DMS53 treated with DMSO at 0.1 percent for 48 hours (cell line): ENCODE results near the gene TEX2.
"Not testable (repeated sequence)": the region's sequence is repeated elsewhere in the genome, so short reads cannot be mapped to it uniquely, and the experiment has no call there.

ENCODE experiments used
- DNase-seq: peaks from one replicate; lab custom pipeline; 2025; ENCODE audit not compliant: unreplicated experiment; lab: John Stamatoyannopoulos, UW

The TEX2 gene

DNA sequence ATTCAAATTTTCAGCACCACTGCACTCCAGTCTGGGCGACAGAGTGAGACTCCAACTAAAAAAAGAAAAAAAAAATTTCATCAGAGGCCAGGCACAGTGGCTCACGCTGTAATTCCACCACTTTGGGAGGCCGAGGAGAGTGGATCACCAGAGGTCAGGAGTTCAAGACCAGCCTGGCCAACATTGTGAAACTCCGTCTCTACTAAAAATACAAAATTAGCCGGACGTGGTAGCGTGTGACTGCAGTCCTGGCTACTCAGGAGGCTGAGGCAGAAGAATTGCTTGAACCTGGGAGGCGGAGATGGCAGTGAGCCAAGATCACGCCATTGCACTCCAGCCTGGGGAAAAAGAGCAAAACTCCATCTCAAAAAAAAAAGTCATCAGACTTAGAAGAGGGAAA is 77.5 kb downstream of the TEX2 start:
- DNase-seq: not testable (repeated sequence)

- DNase-seq: no peak
Observed at GRCh38 chr17:64185101-64185500, 78.0 kb downstream of the TEX2 start.

- DNase-seq: no peak
Observed at GRCh38 chr17:64183815-64184214, 79.2 kb downstream of the TEX2 start.

- no peak for DNase-seq
Observed at GRCh38 chr17:64182325-64183012, 80.6 kb downstream of the TEX2 start.

DNA sequence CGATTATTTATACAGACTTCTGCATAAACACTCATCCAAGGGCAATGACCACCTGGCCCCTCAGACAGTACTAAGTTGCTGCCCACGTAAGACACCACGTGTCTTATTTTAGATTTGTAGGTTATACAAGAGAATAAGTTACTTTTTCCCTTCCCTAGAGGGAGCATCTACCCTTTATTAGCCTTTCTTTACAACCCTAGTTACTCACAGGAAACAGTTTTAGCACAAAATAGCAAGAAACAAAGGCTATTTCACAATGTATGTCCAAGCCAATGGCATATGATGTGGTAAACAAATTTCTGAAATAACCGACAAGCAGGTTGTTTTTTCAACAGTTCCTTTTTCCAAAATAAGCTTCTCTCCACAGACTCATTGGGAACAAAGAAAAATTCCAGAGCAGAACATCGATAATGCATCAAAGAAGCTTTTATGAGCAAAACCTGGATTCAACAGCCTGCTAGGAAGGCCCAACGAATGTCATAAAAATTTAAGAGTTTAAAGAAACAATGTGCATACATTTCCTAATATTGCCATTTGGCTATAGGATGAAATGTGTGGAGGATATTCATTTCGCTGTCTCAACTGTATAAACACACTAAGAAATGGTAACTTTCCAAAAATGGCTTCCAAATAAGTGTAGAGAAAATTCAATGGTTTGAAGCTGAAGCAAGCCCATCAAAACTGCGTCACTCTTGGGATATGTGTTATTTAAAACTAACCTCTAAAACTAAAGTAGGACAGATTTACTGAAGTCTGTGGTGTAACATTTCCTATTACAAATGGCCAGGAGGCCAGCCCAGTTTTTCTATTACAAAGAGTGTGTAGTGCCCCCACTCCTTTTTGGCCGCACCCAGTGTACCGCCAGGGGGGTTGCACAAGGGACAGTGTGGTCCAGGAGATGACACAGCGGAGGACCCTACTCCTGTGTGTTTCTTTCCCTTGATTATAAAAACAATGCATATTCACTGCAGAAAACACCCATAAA is 82.7 kb downstream of the TEX2 start:
- DNase-seq: no peak

- DNase-seq: not testable (repeated sequence)
Observed at GRCh38 chr17:64179024-64179423, 84.0 kb downstream of the TEX2 start.

DNA sequence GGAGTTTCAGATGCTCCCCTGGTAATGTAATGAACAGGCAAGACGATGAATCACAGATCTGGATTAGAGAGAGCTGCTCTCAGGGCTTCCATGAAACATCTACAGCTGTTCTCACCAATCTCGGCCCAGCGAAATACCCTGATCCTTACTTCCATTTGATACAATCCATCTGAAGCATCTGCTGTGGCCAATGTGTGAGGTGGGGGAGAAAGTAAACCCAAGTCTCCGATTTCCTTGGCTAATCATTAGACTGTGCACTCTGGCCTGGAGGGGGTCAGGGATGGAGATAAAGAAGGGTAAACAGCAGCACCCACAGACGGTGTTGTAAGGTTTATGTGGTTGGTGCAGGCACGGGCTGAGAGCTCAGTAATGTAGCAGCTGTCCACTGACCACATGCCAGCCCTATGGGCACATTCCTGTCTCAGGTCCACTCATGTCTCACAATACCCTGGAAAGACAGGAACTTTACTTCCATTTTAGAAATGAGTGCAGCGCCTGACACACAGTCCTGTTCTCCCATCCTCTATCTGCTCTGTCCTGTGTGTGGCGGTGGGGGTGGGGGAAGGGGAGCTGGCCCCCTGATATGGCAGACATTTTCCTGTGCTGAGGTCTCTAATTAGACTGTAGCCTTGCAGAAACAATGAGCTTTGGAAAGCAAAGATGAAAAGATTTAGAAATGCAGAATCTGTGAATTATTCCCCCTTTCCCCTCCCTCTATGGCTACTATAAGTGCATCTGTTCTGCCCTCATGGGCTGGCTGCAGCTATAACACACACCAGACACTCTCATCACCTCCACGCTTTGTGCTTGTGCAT is 84.8 kb downstream of the TEX2 start:
- DNase-seq: no peak

GRCh38 chr17:64177311-64178010 is 85.6 kb downstream of the TEX2 start:
- DNase-seq: no peak

DNA sequence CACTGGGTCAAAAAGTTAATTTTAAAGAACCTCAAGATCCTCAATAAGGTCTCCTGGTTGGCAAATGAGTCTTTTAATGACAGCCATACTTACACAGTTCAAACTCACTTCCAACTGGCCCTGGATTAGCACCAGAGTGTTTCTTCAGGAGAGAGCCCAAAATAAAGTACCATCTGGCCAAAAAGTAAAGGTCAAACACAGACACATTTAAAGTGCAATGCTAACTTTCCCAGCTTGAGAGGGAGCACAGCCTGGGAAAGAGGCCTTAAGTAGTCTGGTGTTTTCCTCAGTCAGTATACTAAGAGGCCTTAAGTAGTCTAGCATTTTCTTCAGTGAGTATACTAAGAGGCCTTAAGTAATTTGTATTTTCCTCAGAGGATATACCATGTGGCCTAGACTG is 86.5 kb downstream of the TEX2 start:
- DNase-seq: no peak

GRCh38 chr17:64174686-64175456 is 88.2 kb downstream of the TEX2 start:
- DNase-seq: no peak

DNA sequence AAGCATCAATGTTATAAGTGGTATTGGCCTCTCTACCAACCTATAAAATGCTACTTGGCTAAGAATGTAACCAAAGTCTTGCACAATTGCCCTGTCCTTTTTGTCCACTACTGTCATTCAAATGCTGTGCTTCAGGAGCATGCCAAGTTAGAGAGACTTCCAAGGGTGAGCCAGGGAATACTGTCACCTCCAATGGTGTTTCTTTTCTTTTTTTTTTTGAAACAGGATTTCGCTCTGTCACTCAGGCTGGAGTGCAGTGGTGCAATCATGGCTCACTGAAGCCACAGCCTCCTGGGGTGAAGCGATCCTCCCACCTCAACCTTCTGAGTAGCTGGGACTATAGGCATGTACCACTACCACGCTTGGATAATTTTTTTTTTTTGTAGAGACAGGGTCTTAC is 89.4 kb downstream of the TEX2 start:
- DNase-seq: no peak

DNA sequence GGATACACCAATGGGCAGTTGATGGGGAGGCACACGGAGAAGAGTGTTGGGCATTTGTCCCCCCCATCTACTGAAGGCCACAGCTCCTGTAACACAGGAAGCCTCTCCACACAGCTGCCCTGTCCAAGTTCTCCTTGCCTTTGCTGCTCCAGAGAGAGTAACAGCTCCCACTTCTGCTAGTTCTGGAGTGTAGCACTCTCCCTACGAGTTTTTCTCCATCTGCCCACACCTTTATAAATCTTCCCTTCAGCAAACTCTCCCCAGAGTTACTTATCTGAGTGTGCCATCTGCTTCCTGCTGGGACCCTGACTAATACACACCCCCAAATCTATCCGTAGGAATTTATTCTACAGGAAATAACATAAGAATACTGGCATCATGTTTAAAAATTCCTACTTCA is 90.5 kb downstream of the TEX2 start:
- DNase-seq: no peak

DNA sequence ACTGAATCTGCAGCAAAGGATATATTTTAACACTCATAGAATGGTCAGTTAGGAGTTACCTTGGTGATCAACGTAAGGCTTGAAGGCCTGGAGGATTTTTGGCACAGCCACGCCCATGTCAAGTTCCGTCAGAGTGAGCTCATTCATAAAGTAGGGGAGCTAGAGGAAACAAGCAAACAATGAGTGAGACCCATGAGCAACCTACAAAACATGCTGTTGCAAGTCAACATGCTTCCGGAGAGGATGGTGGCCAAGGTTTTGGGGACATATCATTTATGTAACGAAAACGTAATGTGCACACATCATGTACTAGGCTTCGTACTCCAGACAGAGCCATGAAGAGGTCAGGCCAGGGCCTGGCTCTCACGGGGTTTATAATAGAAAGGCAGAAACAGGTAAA is 92.0 kb downstream of the TEX2 start:
- DNase-seq: no peak

GRCh38 chr17:64170286-64170685 is 92.8 kb downstream of the TEX2 start:
- DNase-seq: no peak

- DNase-seq: not testable (repeated sequence)
Observed at GRCh38 chr17:64167666-64168065, 95.4 kb downstream of the TEX2 start.

GRCh38 chr17:64166876-64167275 is 96.2 kb downstream of the TEX2 start:
- no peak for DNase-seq

GRCh38 chr17:64165347-64165746 is 97.7 kb downstream of the TEX2 start:
- no peak for DNase-seq

DNA sequence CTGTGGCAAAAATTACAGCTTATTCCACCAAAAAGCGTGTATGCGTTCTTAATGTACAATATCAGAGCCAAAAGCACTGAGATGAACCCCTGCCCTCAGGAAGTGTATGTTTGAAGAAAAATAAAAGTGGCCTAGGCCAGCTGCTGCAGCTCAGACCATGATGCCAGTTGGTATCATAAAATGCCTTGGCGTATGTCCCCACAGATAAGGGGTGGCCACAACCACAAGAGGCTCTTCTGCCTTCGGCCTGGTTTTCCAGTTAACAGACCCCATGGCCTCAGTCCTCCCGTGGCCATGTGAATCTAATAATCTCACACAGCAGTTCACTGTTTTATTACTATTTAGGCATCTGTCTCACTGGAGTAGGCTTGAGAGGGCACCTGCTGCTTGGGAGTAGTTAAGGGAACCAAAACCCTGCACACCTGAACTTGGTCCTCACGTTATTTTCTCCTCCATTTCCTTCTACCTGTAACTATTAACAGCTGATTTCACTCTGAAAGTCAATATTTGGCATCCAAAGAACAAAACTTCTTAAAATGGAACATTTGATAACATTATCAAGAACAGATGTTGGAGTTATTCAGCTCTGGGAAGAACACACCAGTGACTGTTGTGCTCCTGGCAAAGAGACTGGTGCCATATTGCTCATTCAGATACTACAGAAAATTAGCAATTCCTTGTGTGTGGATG is 98.3 kb downstream of the TEX2 start:
- DNase-seq: no peak

GRCh38 chr17:64163468-64163867 is 99.6 kb downstream of the TEX2 start:
- no peak for DNase-seq
